HCT116 (cell line): Measurements from ENCODE around the gene HPCA. TPM values are rescaled to one million over a fixed set of nuclear protein-coding genes. Genes with fewer than 3 reads are reported as not detected.

Source experiments
- ATAC-seq: fragments of 200-7000 bp; cut with Tn5 transposase; 2 replicates; pipeline ENCODE4 v1.9.1; 2020; ENCODE audit warnings: mild to moderate bottlenecking, moderate library complexity
- BruUV-seq: library from RNA; stranded (reverse); fragments of 400-500 nt; replicated peaks from 2 replicates; lab custom pipeline; 2021; lab: Mats Ljungman, UMichigan
- CTCF ChIA-PET: fragments of 300-600 bp; sonication (Branson Sonifier 250); formaldehyde crosslinking; loops from one replicate; lab custom pipeline; 2021; ENCODE audit warnings: antibody characterized with exemption; lab: Charles Lee
- POLR2A ChIA-PET: fragments of 300-600, 350-600 bp; sonication (Branson Sonifier 250); formaldehyde crosslinking; loops from one replicate; lab custom pipeline; 2021; ENCODE audit warnings: antibody characterized with exemption; lab: Charles Lee
- RAD21 ChIA-PET, 2 experiments: fragments of 300-600 bp; sonication (Branson Sonifier 250); formaldehyde crosslinking; loops; one replicate each; lab custom pipeline; 2023; ENCODE audit warnings: low total read pairs in 2 of 2; ENCODE audit not compliant: uncharacterized antibody in 2 of 2, unreplicated experiment in 2 of 2, low non-redundant PET in 1 of 2; lab: Charles Lee
- DNase-seq: peaks from one replicate; pipeline ENCODE4 v3.0.0-alpha.2; 2010; ENCODE audit warnings: low read depth, low spot score
- H2AFZ ChIP-seq: fragments of 200-600 bp; shearing (Covaris generic), sonication (generic); 2 replicates; pipeline ENCODE4 v1.6.1; 2017; ENCODE audit warnings: low read depth, mixed run types, mixed read lengths, antibody characterized with exemption, low read length; ENCODE audit not compliant: poor library complexity, severe bottlenecking
- H3K27ac ChIP-seq: 2 replicates; pipeline ENCODE4 v1.5.1; 2012; ENCODE audit warnings: low read depth, low read length
- H3K27me3 ChIP-seq: fragments of 200-600 bp; sonication (generic); 2 replicates; pipeline ENCODE4 v1.6.1; 2016; ENCODE audit warnings: mixed run types, low read length, mixed read lengths; ENCODE audit not compliant: insufficient read depth
- H3K36me3 ChIP-seq, 2 experiments: fragments of 200-500 bp in 1 of 2; fragments of 200-600 bp in 1 of 2; sonication (Bioruptor generic) in 1 of 2; sonication (generic) in 1 of 2; 2 replicates each; pipeline versions ENCODE4 v1.5.1 to v1.6.1; 2014 to 2016; ENCODE audit warnings: low read length in 2 of 2, inconsistent platforms in 1 of 2, mixed read lengths in 1 of 2, mixed run types in 1 of 2; ENCODE audit not compliant: insufficient read depth in 2 of 2, control insufficient read depth in 1 of 2
- H3K4me1 ChIP-seq, 2 experiments: fragments of 200-600 bp in 1 of 2; sonication (generic) in 1 of 2; 2 replicates each; pipeline versions ENCODE4 v1.5.1 to v1.6.1; 2012 to 2017; ENCODE audit warnings: low read length in 2 of 2, inconsistent platforms in 1 of 2, mild to moderate bottlenecking in 1 of 2, mixed read lengths in 1 of 2, mixed run types in 1 of 2, moderate library complexity in 1 of 2; ENCODE audit not compliant: insufficient read depth in 2 of 2, control insufficient read depth in 1 of 2
- H3K4me2 ChIP-seq: fragments of 200-600 bp; sonication (generic); 2 replicates; pipeline ENCODE4 v1.6.1; 2017; ENCODE audit warnings: mixed run types, low read length, mixed read lengths
- H3K4me3 ChIP-seq, 2 experiments: fragments of 200-600 bp in 1 of 2; sonication (generic) in 1 of 2; replicated peaks in 1 of 2; 2 replicates each; pipeline ENCODE4 v1.5.1; 2011 to 2016; ENCODE audit warnings: low read length in 2 of 2, control low read depth in 1 of 2, low read depth in 1 of 2, mild to moderate bottlenecking in 1 of 2, mixed read lengths in 1 of 2, mixed run types in 1 of 2
- H3K79me2 ChIP-seq: fragments of 200-600 bp; sonication (generic); 2 replicates; pipeline ENCODE4 v1.6.1; 2017; ENCODE audit warnings: mild to moderate bottlenecking, mixed run types, low read length, moderate library complexity, mixed read lengths; ENCODE audit not compliant: insufficient read depth
- H3K9ac ChIP-seq: fragments of 200-600 bp; sonication (generic); 2 replicates; pipeline ENCODE4 v1.6.1; 2016; ENCODE audit warnings: low read length, mixed read lengths
- H3K9me2 ChIP-seq: fragments of 200-600 bp; sonication (generic), shearing (Covaris generic); 2 replicates; pipeline ENCODE4 v1.6.1; 2017; ENCODE audit warnings: mixed run types, mild to moderate bottlenecking, moderate library complexity; ENCODE audit not compliant: insufficient read depth
- H3K9me3 ChIP-seq, 2 experiments: fragments of 200-500 bp in 1 of 2; fragments of 200-600 bp in 1 of 2; sonication (Bioruptor generic) in 1 of 2; sonication (generic) in 1 of 2; 2 replicates each; pipeline ENCODE4 v1.6.1; 2014 to 2017; ENCODE audit warnings: low read length in 2 of 2, mixed read lengths in 2 of 2, inconsistent platforms in 1 of 2, low read depth in 1 of 2, mild to moderate bottlenecking in 1 of 2, mixed run types in 1 of 2, moderate library complexity in 1 of 2; ENCODE audit not compliant: control insufficient read depth in 1 of 2, insufficient read depth in 1 of 2
- H4K20me1 ChIP-seq: fragments of 200-600 bp; sonication (generic), shearing (Covaris generic); 2 replicates; pipeline ENCODE4 v1.6.1; 2017; ENCODE audit warnings: mixed run types, mild to moderate bottlenecking, moderate library complexity; ENCODE audit not compliant: insufficient read depth
- ATF3 ChIP-seq: IDR thresholded peaks from 2 replicates; pipeline ENCODE4 v1.6.1; 2012
- EGR1 ChIP-seq: IDR thresholded peaks from 2 replicates; pipeline ENCODE4 v1.6.1; 2012; ENCODE audit warnings: low read depth
- EZH2phosphoT487 ChIP-seq: fragments of 200-600 bp; IDR thresholded peaks from 2 replicates; pipeline ENCODE4 v1.6.1; 2018; ENCODE audit warnings: antibody characterized with exemption, borderline replicate concordance
- FOSL1 ChIP-seq: IDR thresholded peaks from 2 replicates; pipeline ENCODE4 v1.6.1; 2012; ENCODE audit warnings: low read depth
- JUND ChIP-seq: IDR thresholded peaks from 2 replicates; pipeline ENCODE4 v1.6.1; 2012
- MAX ChIP-seq: IDR thresholded peaks from 2 replicates; pipeline ENCODE4 v1.6.1; 2012
- POLR2A ChIP-seq: IDR thresholded peaks from 2 replicates; pipeline ENCODE4 v1.7.0; 2011; ENCODE audit warnings: borderline replicate concordance; ENCODE audit not compliant: insufficient read depth, insufficient read length; ENCODE audit errors: extremely low read depth
- POLR2AphosphoS5 ChIP-seq: IDR thresholded peaks from 2 replicates; pipeline ENCODE4 v1.6.1; 2011; ENCODE audit warnings: mild to moderate bottlenecking, low read depth, low read length, moderate library complexity
- RAD21 ChIP-seq: IDR thresholded peaks from 2 replicates; pipeline ENCODE4 v1.6.1; 2012; ENCODE audit warnings: low read depth, mild to moderate bottlenecking
- REST ChIP-seq: IDR thresholded peaks from 2 replicates; pipeline ENCODE4 v1.6.1; 2012; ENCODE audit warnings: low read depth
- SIN3A ChIP-seq: IDR thresholded peaks from 2 replicates; pipeline ENCODE4 v1.6.1; 2012; ENCODE audit warnings: low read depth
- TCF7L2 ChIP-seq: IDR thresholded peaks from 2 replicates; pipeline ENCODE4 v1.7.0; 2011; ENCODE audit warnings: borderline replicate concordance, inconsistent platforms; ENCODE audit not compliant: insufficient read depth, insufficient read length; ENCODE audit errors: extremely low read depth
- ZFX ChIP-seq: fragments of 450-650 bp; IDR thresholded peaks from 2 replicates; pipeline ENCODE4 v1.6.1; 2017
- intact Hi-C: fragments of 100-400 bp; cut with micrococcal nuclease; formaldehyde crosslinking; loops from 2 replicates; pipeline ENCODE4 v1.10.0; 2022
- total RNA-seq: library from RNA; stranded (reverse); gene quantifications from one replicate; pipeline ENCODE4 v1.2.1, GENCODE V29; 2021; ENCODE audit not compliant: unreplicated experiment

Gene HPCA
- total RNA-seq, 1 experiment from 2014 or later = 0.15 TPM

GRCh38 chr1:32894681-32895080 is 8.4 kb downstream of the HPCA start:
- H3K27ac ChIP-seq = no peak overlapping the region
- no peak for TF ChIP-seq TCF7L2
- no peak for TF ChIP-seq EGR1
- TF ChIP-seq RAD21 = no peak
- no peak for TF ChIP-seq POLR2A
- TF ChIP-seq ATF3 = no peak
- TF ChIP-seq EZH2phosphoT487 = no peak
- TF ChIP-seq SIN3A = no peak
- no peak for TF ChIP-seq ZFX
- TF ChIP-seq MAX = no peak
- no peak for TF ChIP-seq JUND
- TF ChIP-seq POLR2AphosphoS5 = no peak
- TF ChIP-seq FOSL1 = no peak
- no peak for TF ChIP-seq REST
- H3K36me3 ChIP-seq = peaks cover 0 to 8% of the 10 kb centered on the region in 2 experiments; a peak in 2 of 4 replicates
- no peaks in the 10 kb centered on the region for H3K9me2 ChIP-seq
- H3K79me2 ChIP-seq = no peaks in the 10 kb centered on the region; the same call in 1 of the 2 replicates
- H2AFZ ChIP-seq = no peak overlapping the region
- BruUV-seq = no TSS peak
- ATAC-seq = no peak
- H3K4me1 ChIP-seq = peaks cover 2 to 14% of the 10 kb centered on the region in 2 experiments; a peak in 2 of 4 replicates
- ChIA-PET CTCF (no interaction called here), RAD21 (no interaction called here), POLR2A (interaction anchor here (0.5 kb wide), 1 partner anchor 427 kb away, joined by 5 read pairs; no protein-coding TSS in a partner anchor)
- intact Hi-C loops = no loop called here
- no peak for DNase-seq
- no peak overlapping the region for H3K4me3 ChIP-seq
- H3K4me2 ChIP-seq = no peak overlapping the region
- H4K20me1 ChIP-seq = no peaks in the 10 kb centered on the region
- H3K9me3 ChIP-seq = no peaks in the 10 kb centered on the region
- no peaks in the 10 kb centered on the region for H3K27me3 ChIP-seq
- H3K9ac ChIP-seq = no peak overlapping the region
